Keratinocyte (primary cell): ENCODE data around the gene SAFB. TPM values are rescaled to one million over a fixed set of nuclear protein-coding genes. Genes with fewer than 3 reads are reported as not detected.
A peak's percentile ranks its signal among the peaks of the same experiment; 100 is the strongest.

ENCODE experiments used
- DNase-seq: peaks from one replicate; pipeline ENCODE4 v3.0.0-alpha.2; 2011; ENCODE audit warnings: low read depth, missing footprints, low spot score
- FAIRE-seq: peaks from 2 replicates; lab custom pipeline; 2011; peaks lifted over from hg19 to GRCh38; lab: Jason Lieb, UNC
- H2AFZ ChIP-seq: 2 replicates; pipeline ENCODE4 v1.6.0; 2012; ENCODE audit warnings: low read length, control low read depth, inconsistent platforms; ENCODE audit not compliant: control insufficient read depth
- H3K27ac ChIP-seq: 2 replicates; pipeline ENCODE4 v1.5.1; 2011; ENCODE audit warnings: low read length; ENCODE audit not compliant: control insufficient read depth, insufficient read depth
- H3K27me3 ChIP-seq: 3 replicates; pipeline ENCODE4 v1.6.0; 2011; ENCODE audit warnings: low read length; ENCODE audit not compliant: control insufficient read depth, insufficient read depth; ENCODE audit errors: extremely low read depth
- H3K36me3 ChIP-seq, 2 experiments: 2 replicates in 1 of 2; 3 replicates in 1 of 2; pipeline ENCODE4 v1.5.1; 2011; ENCODE audit warnings: low read length in 2 of 2, mild to moderate bottlenecking in 1 of 2; ENCODE audit not compliant: control insufficient read depth in 2 of 2, insufficient read depth in 2 of 2; ENCODE audit errors: extremely low read depth in 1 of 2
- H3K4me1 ChIP-seq: 3 replicates; pipeline ENCODE4 v1.5.1; 2011; ENCODE audit warnings: low read length; ENCODE audit not compliant: control insufficient read depth, insufficient read depth; ENCODE audit errors: extremely low read depth
- H3K4me2 ChIP-seq: 3 replicates; pipeline ENCODE4 v1.6.0; 2011; ENCODE audit warnings: low read depth, low read length; ENCODE audit not compliant: control insufficient read depth, insufficient read depth; ENCODE audit errors: extremely low read depth
- H3K4me3 ChIP-seq, 3 experiments: fragments of 200-600 bp in 1 of 3; sonication (generic) in 1 of 3; 2 replicates in 2 of 3; 3 replicates in 1 of 3; pipeline ENCODE4 v1.5.1; 2011 to 2016; ENCODE audit warnings: low read length in 3 of 3, mild to moderate bottlenecking in 3 of 3, control low read depth in 2 of 3, inconsistent platforms in 1 of 3, low read depth in 1 of 3, mixed read lengths in 1 of 3, mixed run types in 1 of 3, moderate library complexity in 1 of 3; ENCODE audit not compliant: control insufficient read depth in 2 of 3, insufficient read depth in 2 of 3; ENCODE audit errors: extremely low read depth in 1 of 3
- H3K79me2 ChIP-seq: 2 replicates; pipeline ENCODE4 v1.6.0; 2012; ENCODE audit warnings: low read length; ENCODE audit not compliant: control insufficient read depth, insufficient read depth
- H3K9ac ChIP-seq: 3 replicates; pipeline ENCODE4 v1.6.0; 2011; ENCODE audit warnings: low read length; ENCODE audit not compliant: control insufficient read depth, insufficient read depth; ENCODE audit errors: extremely low read depth
- H3K9me1 ChIP-seq: 3 replicates; pipeline ENCODE4 v1.6.0; 2011; ENCODE audit warnings: low read length; ENCODE audit not compliant: control insufficient read depth, insufficient read depth; ENCODE audit errors: extremely low read depth
- H3K9me3 ChIP-seq: 2 replicates; pipeline ENCODE4 v1.5.1; 2012; ENCODE audit warnings: low read depth, low read length; ENCODE audit not compliant: control insufficient read depth
- H4K20me1 ChIP-seq: 3 replicates; pipeline ENCODE4 v1.6.0; 2011; ENCODE audit warnings: low read length; ENCODE audit not compliant: control insufficient read depth, insufficient read depth; ENCODE audit errors: extremely low read depth
- EZH2 ChIP-seq: IDR thresholded peaks from one replicate; pipeline ENCODE4 v1.6.1; 2012; ENCODE audit warnings: inconsistent platforms, mild to moderate bottlenecking, low read length, moderate library complexity
- dilution Hi-C: fragments of 300-500 bp; cut with MboI; formaldehyde crosslinking; loops from one replicate; pipeline ENCODE4 v1.7.0; 2020; ENCODE audit warnings: low sequenced_read_pairs; ENCODE audit not compliant: extremely low pct_ligation_motif_present
- polyA plus RNA-seq, 5 experiments: library from polyadenylated mRNA; depleted of rRNA in 3 of 5; stranded (reverse) in 3 of 5; stranded (forward) in 1 of 5; unstranded in 1 of 5; fragments of >200 nt; gene quantifications; 1 replicate in 1 of 5; 2 replicates in 3 of 5; 3 replicates in 1 of 5; pipeline versions ENCODE4 v1.2.1 to v1.2.3, GENCODE V29; 2011 to 2012; ENCODE audit warnings: missing spikeins in 2 of 5, low read depth in 1 of 5, low replicate concordance in 1 of 5
- TF ChIP-seq, protein P1 (sequence below), 3 experiments: IDR thresholded peaks in 1 of 3; conservative IDR thresholded peaks in 1 of 3; optimal IDR thresholded peaks in 1 of 3; 2 replicates in 2 of 3; 3 replicates in 1 of 3; pipeline versions ENCODE3 to v1.5.1; 2011; ENCODE audit warnings: low read length in 3 of 3, mild to moderate bottlenecking in 3 of 3, moderate library complexity in 2 of 3, control low read depth in 1 of 3, inconsistent platforms in 1 of 3; ENCODE audit not compliant: insufficient read depth in 2 of 3; ENCODE audit errors: extremely low read depth in 1 of 3

SAFB gene
- polyA plus RNA-seq, 1 donor (not counting 4 experiments of a cell fraction or from before 2014, with no cell fraction given), result 34.0 TPM

DNA sequence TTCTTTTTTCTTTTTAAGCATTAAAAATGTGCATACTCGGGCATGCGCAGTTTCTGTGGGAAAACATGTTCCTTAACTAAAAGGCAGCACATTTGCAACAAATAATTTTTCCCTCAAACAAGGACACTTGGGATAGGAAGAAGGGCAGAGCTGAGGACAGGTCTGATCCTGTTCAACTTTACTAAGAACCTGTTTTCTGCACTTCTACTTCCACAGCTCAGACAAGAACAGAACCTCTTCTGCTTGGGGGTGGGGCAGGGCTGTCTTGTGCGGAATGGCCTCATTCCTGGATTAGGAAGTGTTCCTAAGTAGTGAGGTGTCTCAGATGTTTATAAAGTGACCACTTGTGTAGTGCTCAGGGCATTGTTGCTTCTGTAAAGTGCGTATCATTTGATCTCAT, 18.3 kb downstream of the SAFB start:
- H3K9me1 ChIP-seq, result peaks cover 7% of the 10 kb centered on the region
- TF ChIP-seq EZH2, result no peak
- TF ChIP-seq, protein P1, sequence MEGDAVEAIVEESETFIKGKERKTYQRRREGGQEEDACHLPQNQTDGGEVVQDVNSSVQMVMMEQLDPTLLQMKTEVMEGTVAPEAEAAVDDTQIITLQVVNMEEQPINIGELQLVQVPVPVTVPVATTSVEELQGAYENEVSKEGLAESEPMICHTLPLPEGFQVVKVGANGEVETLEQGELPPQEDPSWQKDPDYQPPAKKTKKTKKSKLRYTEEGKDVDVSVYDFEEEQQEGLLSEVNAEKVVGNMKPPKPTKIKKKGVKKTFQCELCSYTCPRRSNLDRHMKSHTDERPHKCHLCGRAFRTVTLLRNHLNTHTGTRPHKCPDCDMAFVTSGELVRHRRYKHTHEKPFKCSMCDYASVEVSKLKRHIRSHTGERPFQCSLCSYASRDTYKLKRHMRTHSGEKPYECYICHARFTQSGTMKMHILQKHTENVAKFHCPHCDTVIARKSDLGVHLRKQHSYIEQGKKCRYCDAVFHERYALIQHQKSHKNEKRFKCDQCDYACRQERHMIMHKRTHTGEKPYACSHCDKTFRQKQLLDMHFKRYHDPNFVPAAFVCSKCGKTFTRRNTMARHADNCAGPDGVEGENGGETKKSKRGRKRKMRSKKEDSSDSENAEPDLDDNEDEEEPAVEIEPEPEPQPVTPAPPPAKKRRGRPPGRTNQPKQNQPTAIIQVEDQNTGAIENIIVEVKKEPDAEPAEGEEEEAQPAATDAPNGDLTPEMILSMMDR (optimal IDR thresholded peaks at IDR 0.05 in 1 of 3, IDR thresholded peaks at IDR 0.05 in 1 of 3, conservative IDR thresholded peaks at IDR 0.05 in 1 of 3; ENCODE audit: extremely low read depth in 1 of 3, insufficient read depth in 2 of 3, low read length in 3 of 3), result no peak
- peaks cover 14 to 29% of the 10 kb centered on the region in 2 experiments for H3K36me3 ChIP-seq
- H3K9ac ChIP-seq, result no peak overlapping the region
- peak overlapping the region; percentile 26 for H3K27ac ChIP-seq
- DNase-seq (peak; percentile 21), FAIRE-seq (peak; percentile 87)
- no peaks in the 10 kb centered on the region for H3K27me3 ChIP-seq
- H2AFZ ChIP-seq, result no peak overlapping the region
- peaks cover 93% of the 10 kb centered on the region for H3K79me2 ChIP-seq
- peaks cover 19% of the 10 kb centered on the region for H3K4me1 ChIP-seq
- peaks cover 30% of the 10 kb centered on the region for H4K20me1 ChIP-seq
- no peaks in the 10 kb centered on the region for H3K9me3 ChIP-seq
- no peak overlapping the region for H3K4me3 ChIP-seq
- dilution Hi-C loops, result no loop called here
- H3K4me2 ChIP-seq, result peak overlapping the region; percentile 64

DNA sequence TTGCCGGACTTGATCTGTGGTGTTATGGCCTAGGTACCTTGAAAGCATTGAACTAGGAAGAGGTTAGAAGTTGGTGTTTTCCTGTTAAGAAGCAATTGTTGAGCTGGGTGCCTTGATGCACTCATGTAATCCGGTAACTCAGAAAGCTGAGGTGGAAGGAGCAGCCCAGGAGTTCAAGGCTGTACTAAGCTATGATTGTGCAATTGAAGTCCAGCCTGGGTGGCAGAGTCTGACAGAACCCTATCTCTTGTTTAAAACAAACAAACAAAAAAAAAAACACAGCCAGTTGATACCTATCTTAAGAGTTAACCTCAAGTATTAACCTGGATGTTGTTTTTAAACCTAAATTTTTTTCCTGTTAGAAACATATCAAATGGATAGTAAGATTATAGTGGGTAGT, 19.3 kb downstream of the SAFB start:
- H3K4me2 ChIP-seq, result no peak overlapping the region
- dilution Hi-C loops, result no loop called here
- FAIRE-seq (peak; percentile 5), DNase-seq (no peak)
- H3K36me3 ChIP-seq, result peaks cover 19 to 40% of the 10 kb centered on the region in 2 experiments
- no peak overlapping the region for H2AFZ ChIP-seq
- H3K27ac ChIP-seq, result no peak overlapping the region
- no peak overlapping the region for H3K4me3 ChIP-seq
- peaks cover 92% of the 10 kb centered on the region for H3K79me2 ChIP-seq
- H3K9me1 ChIP-seq, result peaks cover 7% of the 10 kb centered on the region
- peaks cover 19% of the 10 kb centered on the region for H3K4me1 ChIP-seq
- H3K27me3 ChIP-seq, result no peaks in the 10 kb centered on the region
- H4K20me1 ChIP-seq, result peaks cover 30% of the 10 kb centered on the region
- no peak overlapping the region for H3K9ac ChIP-seq
- no peaks in the 10 kb centered on the region for H3K9me3 ChIP-seq
- TF ChIP-seq, protein P1 (optimal IDR thresholded peaks at IDR 0.05 in 1 of 3, IDR thresholded peaks at IDR 0.05 in 1 of 3, conservative IDR thresholded peaks at IDR 0.05 in 1 of 3; ENCODE audit: extremely low read depth in 1 of 3, insufficient read depth in 2 of 3, low read length in 3 of 3), result no peak
- TF ChIP-seq EZH2, result no peak
